SK-N-SH (cell line): ENCODE data around the gene C1QL3. TPM values are rescaled to one million over a fixed set of nuclear protein-coding genes. Genes with fewer than 3 reads are reported as not detected.

Source experiments
- CTCF ChIA-PET: fragments of 300-600, 350-600 bp; formaldehyde crosslinking; extraction: SDS; loops from one replicate; lab custom pipeline; 2021; lab: Yijun Ruan, JAX
- POLR2A ChIA-PET: fragments of 350-600 bp; sonication (Branson Sonifier 250); formaldehyde crosslinking; extraction: SDS; loops from one replicate; lab custom pipeline; 2020; ENCODE audit warnings: antibody characterized with exemption, inconsistent platforms; lab: Yijun Ruan, JAX
- DNase-seq: peaks from one replicate; pipeline ENCODE4 v3.0.0; 2012
- H2AFZ ChIP-seq: fragments of 200-600 bp; sonication (generic); 2 replicates; pipeline ENCODE4 v1.8.1; 2016; ENCODE audit warnings: antibody characterized with exemption, mild to moderate bottlenecking, low read depth
- H3F3A ChIP-seq: fragments of 200-600 bp; sonication (generic); replicated peaks from 2 replicates; pipeline ENCODE3; 2016; ENCODE audit warnings: antibody characterized with exemption, mild to moderate bottlenecking; ENCODE audit not compliant: insufficient read depth
- H3K27ac ChIP-seq, 2 experiments: fragments of 200-500 bp in 1 of 2; fragments of 200-600 bp in 1 of 2; sonication (Bioruptor generic) in 1 of 2; sonication (generic), shearing (Covaris generic) in 1 of 2; 2 replicates each; pipeline versions ENCODE4 v1.5.1 to v1.6.1; 2014 to 2016; ENCODE audit warnings: low read depth in 2 of 2, inconsistent platforms in 1 of 2, low read length in 1 of 2, mild to moderate bottlenecking in 1 of 2, mixed read lengths in 1 of 2
- H3K27me3 ChIP-seq: fragments of 200-600 bp; sonication (generic), shearing (Covaris generic); 2 replicates; pipeline ENCODE4 v1.6.1; 2016; ENCODE audit warnings: mixed run types; ENCODE audit not compliant: insufficient read depth
- H3K36me3 ChIP-seq, 2 experiments: fragments of 200-500 bp in 1 of 2; fragments of 200-600 bp in 1 of 2; sonication (Bioruptor generic) in 1 of 2; sonication (generic) in 1 of 2; replicated peaks in 1 of 2; 2 replicates each; pipeline versions ENCODE3 to v1.5.1; 2014 to 2016; ENCODE audit warnings: low read length in 1 of 2, mild to moderate bottlenecking in 1 of 2; ENCODE audit not compliant: insufficient read depth in 2 of 2, control insufficient read depth in 1 of 2
- H3K4me1 ChIP-seq, 2 experiments: fragments of 200-500 bp in 1 of 2; fragments of 200-600 bp in 1 of 2; sonication (Bioruptor generic) in 1 of 2; sonication (generic), shearing (Covaris generic) in 1 of 2; 2 replicates each; pipeline versions ENCODE4 v1.5.1 to v1.6.1; 2014 to 2016; ENCODE audit warnings: low read depth in 1 of 2, low read length in 1 of 2, mixed run types in 1 of 2; ENCODE audit not compliant: insufficient read depth in 2 of 2, control insufficient read depth in 1 of 2
- H3K4me2 ChIP-seq: fragments of 200-600 bp; sonication (generic), shearing (Covaris generic); 2 replicates; pipeline ENCODE4 v1.6.1; 2017; ENCODE audit warnings: mixed run types
- H3K4me3 ChIP-seq, 2 experiments: fragments of 200-500 bp in 1 of 2; fragments of 200-600 bp in 1 of 2; sonication (Bioruptor generic) in 1 of 2; sonication (generic), shearing (Covaris generic) in 1 of 2; 2 replicates each; pipeline versions ENCODE4 v1.5.1 to v1.8.1; 2014 to 2016; ENCODE audit warnings: low read depth in 2 of 2, inconsistent platforms in 1 of 2, low read length in 1 of 2, mild to moderate bottlenecking in 1 of 2, mixed read lengths in 1 of 2, moderate library complexity in 1 of 2
- H3K79me2 ChIP-seq: fragments of 200-600 bp; sonication (generic); 2 replicates; pipeline ENCODE4 v1.8.1; 2017; ENCODE audit warnings: mild to moderate bottlenecking; ENCODE audit not compliant: insufficient read depth
- H3K9ac ChIP-seq: fragments of 200-600 bp; sonication (generic); 2 replicates; pipeline ENCODE4 v1.6.1; 2017; ENCODE audit warnings: mixed run types
- H3K9me2 ChIP-seq: fragments of 200-600 bp; sonication (generic); 2 replicates; pipeline ENCODE4 v1.6.1; 2017; ENCODE audit warnings: mixed run types
- H3K9me3 ChIP-seq: fragments of 200-600 bp; sonication (generic); 2 replicates; pipeline ENCODE4 v1.6.1; 2017; ENCODE audit warnings: mixed run types, mild to moderate bottlenecking, moderate library complexity
- H4K20me1 ChIP-seq: fragments of 200-600 bp; sonication (generic); 2 replicates; pipeline ENCODE4 v1.6.1; 2017; ENCODE audit warnings: mild to moderate bottlenecking, mixed run types; ENCODE audit not compliant: insufficient read depth
- ELF1 ChIP-seq: IDR thresholded peaks from 2 replicates; pipeline ENCODE4 v1.4.0; 2012
- EP300 ChIP-seq, 2 experiments: IDR thresholded peaks; 2 replicates each; pipeline versions ENCODE4 v1.4.0 to v1.6.1; 2012; ENCODE audit warnings: borderline replicate concordance in 1 of 2, low read depth in 1 of 2, low read length in 1 of 2
- FOSL2 ChIP-seq: IDR thresholded peaks from 2 replicates; pipeline ENCODE4 v1.4.0; 2012; ENCODE audit warnings: low read depth, mild to moderate bottlenecking, moderate library complexity, borderline replicate concordance
- GABPA ChIP-seq: IDR thresholded peaks from 2 replicates; pipeline ENCODE4 v1.4.0; 2012; ENCODE audit warnings: low read depth, mild to moderate bottlenecking
- JUND ChIP-seq: IDR thresholded peaks from 2 replicates; pipeline ENCODE4 v1.4.0; 2012
- MAX ChIP-seq: IDR thresholded peaks from 2 replicates; pipeline ENCODE4 v1.4.0; 2012; ENCODE audit warnings: low read depth
- MEF2A ChIP-seq: IDR thresholded peaks from 2 replicates; pipeline ENCODE4 v1.4.0; 2012; ENCODE audit warnings: low read depth, borderline replicate concordance
- NFIC ChIP-seq: IDR thresholded peaks from 2 replicates; pipeline ENCODE4 v1.4.0; 2012; ENCODE audit warnings: borderline replicate concordance
- POLR2AphosphoS5 ChIP-seq: IDR thresholded peaks from 2 replicates; pipeline ENCODE4 v1.6.1; 2012; ENCODE audit warnings: low read depth, low read length
- RAD21 ChIP-seq: IDR thresholded peaks from 2 replicates; pipeline ENCODE4 v1.6.1; 2012; ENCODE audit warnings: mild to moderate bottlenecking, low read length
- RCOR1 ChIP-seq: fragments of 150-350 bp; IDR thresholded peaks from 2 replicates; pipeline ENCODE4 v1.6.1; 2017; ENCODE audit warnings: antibody characterized with exemption, low read length
- REST ChIP-seq: IDR thresholded peaks from 2 replicates; pipeline ENCODE4 v1.6.1; 2012; ENCODE audit warnings: mild to moderate bottlenecking, low read depth, low read length, moderate library complexity
- RFX5 ChIP-seq: IDR thresholded peaks from 2 replicates; pipeline ENCODE4 v1.6.1; 2012; ENCODE audit warnings: mild to moderate bottlenecking, improper control_type of control experiment, low read length
- RXRA ChIP-seq: IDR thresholded peaks from 2 replicates; pipeline ENCODE4 v1.4.0; 2012; ENCODE audit warnings: low read depth, mild to moderate bottlenecking, borderline replicate concordance
- SIN3A ChIP-seq: IDR thresholded peaks from 2 replicates; pipeline ENCODE4 v1.6.1; 2012; ENCODE audit warnings: low read depth, mild to moderate bottlenecking, low read length, moderate library complexity, borderline replicate concordance
- TAF1 ChIP-seq: IDR thresholded peaks from 2 replicates; pipeline ENCODE4 v1.6.1; 2012; ENCODE audit warnings: low read depth, mild to moderate bottlenecking, low read length, moderate library complexity, borderline replicate concordance
- WGBS: methylation state at CpG from one replicate; pipeline ENCODE4 v1.1.6; 2017; ENCODE audit warnings: low lambda C conversion rate; 5-methylcytosine and 5-hydroxymethylcytosine counted together
- polyA plus RNA-seq, 3 experiments: library from polyadenylated mRNA; depleted of rRNA; stranded (reverse); fragments of >200 nt; gene quantifications; 2 replicates each; pipeline ENCODE4 v1.2.3, GENCODE V29; 2012
- TF ChIP-seq, protein P1 (sequence below): fragments of 200-600 bp; sonication (generic); IDR thresholded peaks from 2 replicates; pipeline ENCODE4 v1.6.1; 2017; ENCODE audit warnings: antibody characterized with exemption, mild to moderate bottlenecking, moderate library complexity
- TF ChIP-seq, protein P2 (sequence below): fragments of 150-350 bp; IDR thresholded peaks from 2 replicates; pipeline ENCODE4 v1.6.1; 2016; ENCODE audit warnings: mild to moderate bottlenecking, low read depth, low read length
- TF ChIP-seq, protein P3 (sequence below): IDR thresholded peaks from 2 replicates; pipeline ENCODE4 v1.4.0; 2012; ENCODE audit warnings: low read depth, borderline replicate concordance

The C1QL3 gene
- polyA plus RNA-seq, 1 of the 3 experiments (the other 2 are of a cell fraction), result not detected

GRCh38 chr10:16529853-16530252 is 8.2 kb upstream of the C1QL3 start:
- no peak overlapping the region for H3K4me2 ChIP-seq
- no peaks in the 10 kb centered on the region for H3K79me2 ChIP-seq
- TF ChIP-seq, protein P1, sequence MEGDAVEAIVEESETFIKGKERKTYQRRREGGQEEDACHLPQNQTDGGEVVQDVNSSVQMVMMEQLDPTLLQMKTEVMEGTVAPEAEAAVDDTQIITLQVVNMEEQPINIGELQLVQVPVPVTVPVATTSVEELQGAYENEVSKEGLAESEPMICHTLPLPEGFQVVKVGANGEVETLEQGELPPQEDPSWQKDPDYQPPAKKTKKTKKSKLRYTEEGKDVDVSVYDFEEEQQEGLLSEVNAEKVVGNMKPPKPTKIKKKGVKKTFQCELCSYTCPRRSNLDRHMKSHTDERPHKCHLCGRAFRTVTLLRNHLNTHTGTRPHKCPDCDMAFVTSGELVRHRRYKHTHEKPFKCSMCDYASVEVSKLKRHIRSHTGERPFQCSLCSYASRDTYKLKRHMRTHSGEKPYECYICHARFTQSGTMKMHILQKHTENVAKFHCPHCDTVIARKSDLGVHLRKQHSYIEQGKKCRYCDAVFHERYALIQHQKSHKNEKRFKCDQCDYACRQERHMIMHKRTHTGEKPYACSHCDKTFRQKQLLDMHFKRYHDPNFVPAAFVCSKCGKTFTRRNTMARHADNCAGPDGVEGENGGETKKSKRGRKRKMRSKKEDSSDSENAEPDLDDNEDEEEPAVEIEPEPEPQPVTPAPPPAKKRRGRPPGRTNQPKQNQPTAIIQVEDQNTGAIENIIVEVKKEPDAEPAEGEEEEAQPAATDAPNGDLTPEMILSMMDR, result no peak
- TF ChIP-seq RCOR1 (no peak), TAF1 (no peak), FOSL2 (no peak), POLR2AphosphoS5 (no peak), GABPA (no peak), SIN3A (no peak), EP300 (IDR thresholded peaks at IDR 0.05; ENCODE audit: borderline replicate concordance in 1 of 2, low read depth in 1 of 2, low read length in 1 of 2) (no peak), ELF1 (no peak), NFIC (no peak), REST (no peak), MAX (no peak), MEF2A (no peak), RAD21 (no peak), RFX5 (no peak), RXRA (no peak), JUND (no peak)
- TF ChIP-seq, protein P2, sequence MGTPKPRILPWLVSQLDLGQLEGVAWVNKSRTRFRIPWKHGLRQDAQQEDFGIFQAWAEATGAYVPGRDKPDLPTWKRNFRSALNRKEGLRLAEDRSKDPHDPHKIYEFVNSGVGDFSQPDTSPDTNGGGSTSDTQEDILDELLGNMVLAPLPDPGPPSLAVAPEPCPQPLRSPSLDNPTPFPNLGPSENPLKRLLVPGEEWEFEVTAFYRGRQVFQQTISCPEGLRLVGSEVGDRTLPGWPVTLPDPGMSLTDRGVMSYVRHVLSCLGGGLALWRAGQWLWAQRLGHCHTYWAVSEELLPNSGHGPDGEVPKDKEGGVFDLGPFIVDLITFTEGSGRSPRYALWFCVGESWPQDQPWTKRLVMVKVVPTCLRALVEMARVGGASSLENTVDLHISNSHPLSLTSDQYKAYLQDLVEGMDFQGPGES, result no peak
- TF ChIP-seq, protein P3, sequence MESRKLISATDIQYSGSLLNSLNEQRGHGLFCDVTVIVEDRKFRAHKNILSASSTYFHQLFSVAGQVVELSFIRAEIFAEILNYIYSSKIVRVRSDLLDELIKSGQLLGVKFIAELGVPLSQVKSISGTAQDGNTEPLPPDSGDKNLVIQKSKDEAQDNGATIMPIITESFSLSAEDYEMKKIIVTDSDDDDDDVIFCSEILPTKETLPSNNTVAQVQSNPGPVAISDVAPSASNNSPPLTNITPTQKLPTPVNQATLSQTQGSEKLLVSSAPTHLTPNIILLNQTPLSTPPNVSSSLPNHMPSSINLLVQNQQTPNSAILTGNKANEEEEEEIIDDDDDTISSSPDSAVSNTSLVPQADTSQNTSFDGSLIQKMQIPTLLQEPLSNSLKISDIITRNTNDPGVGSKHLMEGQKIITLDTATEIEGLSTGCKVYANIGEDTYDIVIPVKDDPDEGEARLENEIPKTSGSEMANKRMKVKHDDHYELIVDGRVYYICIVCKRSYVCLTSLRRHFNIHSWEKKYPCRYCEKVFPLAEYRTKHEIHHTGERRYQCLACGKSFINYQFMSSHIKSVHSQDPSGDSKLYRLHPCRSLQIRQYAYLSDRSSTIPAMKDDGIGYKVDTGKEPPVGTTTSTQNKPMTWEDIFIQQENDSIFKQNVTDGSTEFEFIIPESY, result no peak
- ChIA-PET CTCF (interaction anchor here (2.6 kb wide), 1 partner anchor 15 kb away, joined by 9 read pairs; no protein-coding TSS in a partner anchor), POLR2A (no interaction called here)
- no peaks in the 10 kb centered on the region for H3K9me3 ChIP-seq
- H3K4me3 ChIP-seq, result no peak overlapping the region
- H2AFZ ChIP-seq, result no peak overlapping the region
- H4K20me1 ChIP-seq, result no peaks in the 10 kb centered on the region
- no peaks in the 10 kb centered on the region for H3K27me3 ChIP-seq
- H3K36me3 ChIP-seq, result no peaks in the 10 kb centered on the region
- no peaks in the 10 kb centered on the region for H3F3A ChIP-seq
- no peaks in the 10 kb centered on the region for H3K4me1 ChIP-seq
- WGBS, result 30% methylated on average over 3 of the region's 3 CpGs
- no peaks in the 10 kb centered on the region for H3K9me2 ChIP-seq
- DNase-seq, result no peak
- H3K9ac ChIP-seq, result no peak overlapping the region
- no peak overlapping the region for H3K27ac ChIP-seq
